WTC11 (cell line): Measurements from ENCODE around the gene DNAJC16. TPM values are rescaled to one million over a fixed set of nuclear protein-coding genes. Genes with fewer than 3 reads are reported as not detected.

Experiments
- ATAC-seq: fragments of 200-7000 bp; cut with Tn5 transposase; 2 replicates; pipeline ENCODE4 v1.10.0; 2021; ENCODE audit warnings: mild to moderate bottlenecking, moderate library complexity
- CTCF ChIA-PET: fragments of 300-600 bp; sonication (Branson Sonifier 250); formaldehyde crosslinking; loops from one replicate; lab custom pipeline; 2021; ENCODE audit warnings: antibody characterized with exemption; lab: Charles Lee
- POLR2A ChIA-PET: fragments of 350-600 bp; sonication (Branson Sonifier 250); formaldehyde crosslinking; loops from one replicate; lab custom pipeline; 2021; ENCODE audit warnings: antibody characterized with exemption; lab: Charles Lee
- DNase-seq: peaks from one replicate; pipeline ENCODE4 v3.0.0; 2021; ENCODE audit warnings: low spot score
- H3K27ac Mint-ChIP-seq: 2 replicates; pipeline ENCODE4 v1.8.0; 2021; ENCODE audit warnings: mixed read lengths
- H3K27me3 Mint-ChIP-seq: 2 replicates; pipeline ENCODE4 v1.8.0; 2021; ENCODE audit warnings: low read depth, mild to moderate bottlenecking, moderate library complexity, mixed read lengths
- H3K36me3 Mint-ChIP-seq: 2 replicates; pipeline ENCODE4 v1.8.0; 2021; ENCODE audit warnings: mixed read lengths
- H3K4me1 Mint-ChIP-seq: 2 replicates; pipeline ENCODE4 v1.8.0; 2022; ENCODE audit warnings: mixed read lengths
- H3K4me3 Mint-ChIP-seq: 2 replicates; pipeline ENCODE4 v1.8.0; 2021; ENCODE audit warnings: mild to moderate bottlenecking, moderate library complexity, mixed read lengths
- H3K9me3 Mint-ChIP-seq: 2 replicates; pipeline ENCODE4 v1.8.0; 2021; ENCODE audit warnings: mixed read lengths
- CREB1 ChIP-seq: sonication (generic); formaldehyde crosslinking; IDR thresholded peaks from 2 replicates; pipeline ENCODE4 v1.8.0; 2023; ENCODE audit warnings: mild to moderate bottlenecking, missing genetic modification reagents
- EMX1 ChIP-seq: fragments of 250-450 bp; sonication (Bioruptor Pico); IDR thresholded peaks from 2 replicates; pipeline ENCODE4 v1.8.0; 2021; ENCODE audit warnings: mild to moderate bottlenecking
- FOXP1 ChIP-seq: sonication (generic); formaldehyde crosslinking; IDR thresholded peaks from 2 replicates; pipeline ENCODE4 v1.8.0; 2022; ENCODE audit warnings: missing genetic modification reagents, mild to moderate bottlenecking, moderate library complexity, borderline replicate concordance
- NFYB ChIP-seq: sonication (generic); formaldehyde crosslinking; conservative IDR thresholded peaks from 2 replicates; pipeline ENCODE4 v1.8.0; 2022; ENCODE audit warnings: low read depth, missing genetic modification reagents
- NR3C1 ChIP-seq: sonication (generic); formaldehyde crosslinking; conservative IDR thresholded peaks from 2 replicates; pipeline ENCODE4 v1.8.1; 2023; ENCODE audit warnings: low read depth, mild to moderate bottlenecking, missing genetic modification reagents
- OVOL2 ChIP-seq: fragments of 250-450 bp; sonication (Bioruptor Pico); IDR thresholded peaks from 2 replicates; pipeline ENCODE4 v1.9.0; 2021; ENCODE audit warnings: mild to moderate bottlenecking, borderline replicate concordance
- SOX15 ChIP-seq: fragments of 250-450 bp; sonication (Bioruptor Pico); IDR thresholded peaks from 2 replicates; pipeline ENCODE4 v1.9.0; 2021; ENCODE audit warnings: mild to moderate bottlenecking
- TEAD1 ChIP-seq: sonication (generic); formaldehyde crosslinking; IDR thresholded peaks from 2 replicates; pipeline ENCODE4 v1.8.0; 2022; ENCODE audit warnings: mild to moderate bottlenecking, missing genetic modification reagents
- TP53 ChIP-seq: sonication (generic); formaldehyde crosslinking; IDR thresholded peaks from 2 replicates; pipeline ENCODE4 v1.8.1; 2023; ENCODE audit warnings: mild to moderate bottlenecking, missing genetic modification reagents
- ZNF219 ChIP-seq: sonication (generic); formaldehyde crosslinking; IDR thresholded peaks from 2 replicates; pipeline ENCODE4 v1.8.0; 2023; ENCODE audit warnings: missing genetic modification reagents, mild to moderate bottlenecking, borderline replicate concordance
- ZNF232 ChIP-seq: sonication (generic); formaldehyde crosslinking; IDR thresholded peaks from 2 replicates; pipeline ENCODE4 v1.8.0; 2022; ENCODE audit warnings: mild to moderate bottlenecking, missing genetic modification reagents
- ZNF396 ChIP-seq: fragments of 250-450 bp; sonication (Bioruptor Pico); IDR thresholded peaks from 2 replicates; pipeline ENCODE4 v1.8.0; 2021; ENCODE audit warnings: mild to moderate bottlenecking, moderate library complexity, borderline replicate concordance
- total RNA-seq: library from RNA; stranded (reverse); gene quantifications from 3 replicates; pipeline ENCODE4 v1.2.3, GENCODE V29; 2021
- TF ChIP-seq, protein P1 (sequence below): sonication (generic); formaldehyde crosslinking; IDR thresholded peaks from 2 replicates; pipeline ENCODE4 v1.8.0; 2022; ENCODE audit warnings: mild to moderate bottlenecking, missing genetic modification reagents
- TF ChIP-seq, protein P2 (sequence below): sonication (generic); formaldehyde crosslinking; IDR thresholded peaks from 2 replicates; pipeline ENCODE4 v1.8.1; 2023; ENCODE audit warnings: mild to moderate bottlenecking, missing genetic modification reagents
- TF ChIP-seq, protein P3 (sequence below): sonication (generic); formaldehyde crosslinking; IDR thresholded peaks from 2 replicates; pipeline ENCODE4 v1.8.1; 2022; ENCODE audit warnings: mild to moderate bottlenecking, moderate library complexity, missing genetic modification reagents
- TF ChIP-seq, protein P4 (sequence below): sonication (generic); formaldehyde crosslinking; IDR thresholded peaks from 2 replicates; pipeline ENCODE4 v1.8.1; 2023; ENCODE audit warnings: mild to moderate bottlenecking, missing genetic modification reagents, borderline replicate concordance
- TF ChIP-seq, protein P5 (sequence below): sonication (generic); formaldehyde crosslinking; IDR thresholded peaks from 2 replicates; pipeline ENCODE4 v1.8.0; 2023; ENCODE audit warnings: missing genetic modification reagents, mild to moderate bottlenecking, borderline replicate concordance
- TF ChIP-seq, protein P6 (sequence below): sonication (generic); formaldehyde crosslinking; IDR thresholded peaks from 2 replicates; pipeline ENCODE4 v1.8.1; 2022; ENCODE audit warnings: low read depth, missing genetic modification reagents, borderline replicate concordance

The DNAJC16 gene
- total RNA-seq, 1 experiment from 2014 or later = 16.4 TPM

DNA sequence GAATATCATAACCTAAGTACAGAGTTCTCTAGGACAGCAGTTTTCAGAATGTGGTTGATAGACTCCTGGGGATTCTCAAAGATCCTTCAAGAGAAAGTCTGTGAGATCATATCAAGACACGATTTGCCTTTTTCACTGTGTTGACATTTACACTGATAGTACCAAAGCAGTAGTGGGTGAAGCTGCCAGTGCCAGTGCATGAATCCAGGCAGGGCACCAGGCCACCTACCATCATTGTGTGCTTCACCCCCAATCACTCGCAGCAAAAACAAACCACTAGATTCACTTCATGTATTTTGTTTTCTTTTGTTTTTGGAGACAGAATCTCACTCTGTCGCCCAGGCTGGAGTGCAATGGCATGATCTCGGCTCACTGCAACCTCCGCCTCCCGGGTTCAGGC is 23.9 kb downstream of the DNAJC16 start:
- ATAC-seq = no peak
- no peaks in the 10 kb centered on the region for H3K4me1 Mint-ChIP-seq
- TF ChIP-seq ZNF219 (CRISPR knock-in tag) (no peak), CREB1 (CRISPR knock-in tag) (no peak), ZNF232 (no peak), TEAD1 (no peak), OVOL2 (no peak), EMX1 (no peak)
- TF ChIP-seq, protein P1, sequence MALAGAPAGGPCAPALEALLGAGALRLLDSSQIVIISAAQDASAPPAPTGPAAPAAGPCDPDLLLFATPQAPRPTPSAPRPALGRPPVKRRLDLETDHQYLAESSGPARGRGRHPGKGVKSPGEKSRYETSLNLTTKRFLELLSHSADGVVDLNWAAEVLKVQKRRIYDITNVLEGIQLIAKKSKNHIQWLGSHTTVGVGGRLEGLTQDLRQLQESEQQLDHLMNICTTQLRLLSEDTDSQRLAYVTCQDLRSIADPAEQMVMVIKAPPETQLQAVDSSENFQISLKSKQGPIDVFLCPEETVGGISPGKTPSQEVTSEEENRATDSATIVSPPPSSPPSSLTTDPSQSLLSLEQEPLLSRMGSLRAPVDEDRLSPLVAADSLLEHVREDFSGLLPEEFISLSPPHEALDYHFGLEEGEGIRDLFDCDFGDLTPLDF (CRISPR knock-in tag) = no peak
- TF ChIP-seq, protein P2, sequence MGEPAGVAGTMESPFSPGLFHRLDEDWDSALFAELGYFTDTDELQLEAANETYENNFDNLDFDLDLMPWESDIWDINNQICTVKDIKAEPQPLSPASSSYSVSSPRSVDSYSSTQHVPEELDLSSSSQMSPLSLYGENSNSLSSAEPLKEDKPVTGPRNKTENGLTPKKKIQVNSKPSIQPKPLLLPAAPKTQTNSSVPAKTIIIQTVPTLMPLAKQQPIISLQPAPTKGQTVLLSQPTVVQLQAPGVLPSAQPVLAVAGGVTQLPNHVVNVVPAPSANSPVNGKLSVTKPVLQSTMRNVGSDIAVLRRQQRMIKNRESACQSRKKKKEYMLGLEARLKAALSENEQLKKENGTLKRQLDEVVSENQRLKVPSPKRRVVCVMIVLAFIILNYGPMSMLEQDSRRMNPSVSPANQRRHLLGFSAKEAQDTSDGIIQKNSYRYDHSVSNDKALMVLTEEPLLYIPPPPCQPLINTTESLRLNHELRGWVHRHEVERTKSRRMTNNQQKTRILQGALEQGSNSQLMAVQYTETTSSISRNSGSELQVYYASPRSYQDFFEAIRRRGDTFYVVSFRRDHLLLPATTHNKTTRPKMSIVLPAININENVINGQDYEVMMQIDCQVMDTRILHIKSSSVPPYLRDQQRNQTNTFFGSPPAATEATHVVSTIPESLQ (CRISPR knock-in tag) = no peak
- TF ChIP-seq, protein P3, sequence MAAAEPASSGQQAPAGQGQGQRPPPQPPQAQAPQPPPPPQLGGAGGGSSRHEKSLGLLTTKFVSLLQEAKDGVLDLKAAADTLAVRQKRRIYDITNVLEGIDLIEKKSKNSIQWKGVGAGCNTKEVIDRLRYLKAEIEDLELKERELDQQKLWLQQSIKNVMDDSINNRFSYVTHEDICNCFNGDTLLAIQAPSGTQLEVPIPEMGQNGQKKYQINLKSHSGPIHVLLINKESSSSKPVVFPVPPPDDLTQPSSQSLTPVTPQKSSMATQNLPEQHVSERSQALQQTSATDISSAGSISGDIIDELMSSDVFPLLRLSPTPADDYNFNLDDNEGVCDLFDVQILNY (CRISPR knock-in tag) = no peak
- TF ChIP-seq, all 79 proteins: peak for 0
- H3K36me3 Mint-ChIP-seq = peaks cover 29% of the 10 kb centered on the region
- POLR2A ChIA-PET = no interaction called here
- no peak overlapping the region for H3K27ac Mint-ChIP-seq
- no peaks in the 10 kb centered on the region for H3K9me3 Mint-ChIP-seq
- no peaks in the 10 kb centered on the region for H3K27me3 Mint-ChIP-seq
- DNase-seq = no peak
- H3K4me3 Mint-ChIP-seq = no peak overlapping the region
- CTCF ChIA-PET = no interaction called here

DNA sequence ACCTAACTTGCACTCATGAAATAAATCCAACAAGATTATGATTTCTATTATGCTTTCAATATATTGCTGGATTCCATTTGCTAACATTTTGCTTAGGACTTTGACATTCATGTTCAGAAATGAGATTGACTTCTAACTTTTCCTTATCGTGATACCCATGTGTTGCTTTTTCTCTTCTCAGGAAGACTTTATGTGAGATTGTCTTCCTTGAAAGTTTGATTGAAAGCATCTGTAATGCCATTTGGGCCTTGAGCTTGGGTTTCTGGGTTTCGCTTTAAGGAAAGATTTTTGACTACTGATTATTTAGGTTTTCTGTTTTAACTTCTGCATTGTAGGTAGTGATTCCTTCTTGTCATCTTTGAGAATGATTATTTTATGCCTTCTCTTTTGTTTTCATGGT is 30.4 kb downstream of the DNAJC16 start:
- Mint-ChIP-seq H3K4me1 (no peaks in the 10 kb centered on the region), H3K27ac (no peak overlapping the region), H3K9me3 (no peaks in the 10 kb centered on the region), H3K4me3 (no peak overlapping the region)
- ChIA-PET CTCF (no interaction called here), POLR2A (no interaction called here)
- no peak for ATAC-seq
- no peak for DNase-seq
- no peak for TF ChIP-seq ZNF396 (CRISPR knock-in tag)
- TF ChIP-seq, protein P4, sequence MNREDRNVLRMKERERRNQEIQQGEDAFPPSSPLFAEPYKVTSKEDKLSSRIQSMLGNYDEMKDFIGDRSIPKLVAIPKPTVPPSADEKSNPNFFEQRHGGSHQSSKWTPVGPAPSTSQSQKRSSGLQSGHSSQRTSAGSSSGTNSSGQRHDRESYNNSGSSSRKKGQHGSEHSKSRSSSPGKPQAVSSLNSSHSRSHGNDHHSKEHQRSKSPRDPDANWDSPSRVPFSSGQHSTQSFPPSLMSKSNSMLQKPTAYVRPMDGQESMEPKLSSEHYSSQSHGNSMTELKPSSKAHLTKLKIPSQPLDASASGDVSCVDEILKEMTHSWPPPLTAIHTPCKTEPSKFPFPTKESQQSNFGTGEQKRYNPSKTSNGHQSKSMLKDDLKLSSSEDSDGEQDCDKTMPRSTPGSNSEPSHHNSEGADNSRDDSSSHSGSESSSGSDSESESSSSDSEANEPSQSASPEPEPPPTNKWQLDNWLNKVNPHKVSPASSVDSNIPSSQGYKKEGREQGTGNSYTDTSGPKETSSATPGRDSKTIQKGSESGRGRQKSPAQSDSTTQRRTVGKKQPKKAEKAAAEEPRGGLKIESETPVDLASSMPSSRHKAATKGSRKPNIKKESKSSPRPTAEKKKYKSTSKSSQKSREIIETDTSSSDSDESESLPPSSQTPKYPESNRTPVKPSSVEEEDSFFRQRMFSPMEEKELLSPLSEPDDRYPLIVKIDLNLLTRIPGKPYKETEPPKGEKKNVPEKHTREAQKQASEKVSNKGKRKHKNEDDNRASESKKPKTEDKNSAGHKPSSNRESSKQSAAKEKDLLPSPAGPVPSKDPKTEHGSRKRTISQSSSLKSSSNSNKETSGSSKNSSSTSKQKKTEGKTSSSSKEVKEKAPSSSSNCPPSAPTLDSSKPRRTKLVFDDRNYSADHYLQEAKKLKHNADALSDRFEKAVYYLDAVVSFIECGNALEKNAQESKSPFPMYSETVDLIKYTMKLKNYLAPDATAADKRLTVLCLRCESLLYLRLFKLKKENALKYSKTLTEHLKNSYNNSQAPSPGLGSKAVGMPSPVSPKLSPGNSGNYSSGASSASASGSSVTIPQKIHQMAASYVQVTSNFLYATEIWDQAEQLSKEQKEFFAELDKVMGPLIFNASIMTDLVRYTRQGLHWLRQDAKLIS (CRISPR knock-in tag) = no peak
- no peak for TF ChIP-seq NR3C1 (CRISPR knock-in tag)
- TF ChIP-seq TP53 (CRISPR knock-in tag) = no peak
- no peak for TF ChIP-seq FOXP1 (CRISPR knock-in tag)
- TF ChIP-seq, protein P5, sequence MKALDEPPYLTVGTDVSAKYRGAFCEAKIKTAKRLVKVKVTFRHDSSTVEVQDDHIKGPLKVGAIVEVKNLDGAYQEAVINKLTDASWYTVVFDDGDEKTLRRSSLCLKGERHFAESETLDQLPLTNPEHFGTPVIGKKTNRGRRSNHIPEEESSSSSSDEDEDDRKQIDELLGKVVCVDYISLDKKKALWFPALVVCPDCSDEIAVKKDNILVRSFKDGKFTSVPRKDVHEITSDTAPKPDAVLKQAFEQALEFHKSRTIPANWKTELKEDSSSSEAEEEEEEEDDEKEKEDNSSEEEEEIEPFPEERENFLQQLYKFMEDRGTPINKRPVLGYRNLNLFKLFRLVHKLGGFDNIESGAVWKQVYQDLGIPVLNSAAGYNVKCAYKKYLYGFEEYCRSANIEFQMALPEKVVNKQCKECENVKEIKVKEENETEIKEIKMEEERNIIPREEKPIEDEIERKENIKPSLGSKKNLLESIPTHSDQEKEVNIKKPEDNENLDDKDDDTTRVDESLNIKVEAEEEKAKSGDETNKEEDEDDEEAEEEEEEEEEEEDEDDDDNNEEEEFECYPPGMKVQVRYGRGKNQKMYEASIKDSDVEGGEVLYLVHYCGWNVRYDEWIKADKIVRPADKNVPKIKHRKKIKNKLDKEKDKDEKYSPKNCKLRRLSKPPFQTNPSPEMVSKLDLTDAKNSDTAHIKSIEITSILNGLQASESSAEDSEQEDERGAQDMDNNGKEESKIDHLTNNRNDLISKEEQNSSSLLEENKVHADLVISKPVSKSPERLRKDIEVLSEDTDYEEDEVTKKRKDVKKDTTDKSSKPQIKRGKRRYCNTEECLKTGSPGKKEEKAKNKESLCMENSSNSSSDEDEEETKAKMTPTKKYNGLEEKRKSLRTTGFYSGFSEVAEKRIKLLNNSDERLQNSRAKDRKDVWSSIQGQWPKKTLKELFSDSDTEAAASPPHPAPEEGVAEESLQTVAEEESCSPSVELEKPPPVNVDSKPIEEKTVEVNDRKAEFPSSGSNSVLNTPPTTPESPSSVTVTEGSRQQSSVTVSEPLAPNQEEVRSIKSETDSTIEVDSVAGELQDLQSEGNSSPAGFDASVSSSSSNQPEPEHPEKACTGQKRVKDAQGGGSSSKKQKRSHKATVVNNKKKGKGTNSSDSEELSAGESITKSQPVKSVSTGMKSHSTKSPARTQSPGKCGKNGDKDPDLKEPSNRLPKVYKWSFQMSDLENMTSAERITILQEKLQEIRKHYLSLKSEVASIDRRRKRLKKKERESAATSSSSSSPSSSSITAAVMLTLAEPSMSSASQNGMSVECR (CRISPR knock-in tag) = no peak
- TF ChIP-seq CREB1 (CRISPR knock-in tag) = no peak
- TF ChIP-seq NFYB (CRISPR knock-in tag) = no peak
- no peak for TF ChIP-seq SOX15 (CRISPR knock-in tag)
- TF ChIP-seq, protein P3 (CRISPR knock-in tag) = no peak
- TF ChIP-seq, protein P6, sequence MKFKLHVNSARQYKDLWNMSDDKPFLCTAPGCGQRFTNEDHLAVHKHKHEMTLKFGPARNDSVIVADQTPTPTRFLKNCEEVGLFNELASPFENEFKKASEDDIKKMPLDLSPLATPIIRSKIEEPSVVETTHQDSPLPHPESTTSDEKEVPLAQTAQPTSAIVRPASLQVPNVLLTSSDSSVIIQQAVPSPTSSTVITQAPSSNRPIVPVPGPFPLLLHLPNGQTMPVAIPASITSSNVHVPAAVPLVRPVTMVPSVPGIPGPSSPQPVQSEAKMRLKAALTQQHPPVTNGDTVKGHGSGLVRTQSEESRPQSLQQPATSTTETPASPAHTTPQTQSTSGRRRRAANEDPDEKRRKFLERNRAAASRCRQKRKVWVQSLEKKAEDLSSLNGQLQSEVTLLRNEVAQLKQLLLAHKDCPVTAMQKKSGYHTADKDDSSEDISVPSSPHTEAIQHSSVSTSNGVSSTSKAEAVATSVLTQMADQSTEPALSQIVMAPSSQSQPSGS (CRISPR knock-in tag) = no peak
- TF ChIP-seq OVOL2 = no peak
- TF ChIP-seq, all 79 proteins: peak for 0
- Mint-ChIP-seq H3K27me3 (no peaks in the 10 kb centered on the region), H3K36me3 (peaks cover 10% of the 10 kb centered on the region)
